Endothelial cell of umbilical vein (primary cell): ENCODE measurements around the gene ABCC2. TPM values are rescaled to one million over a fixed set of nuclear protein-coding genes. Genes with fewer than 3 reads are reported as not detected.

ENCODE experiments used
- BruUV-seq: library from RNA; stranded (reverse); fragments of 400-500 nt; replicated peaks from 2 replicates; lab custom pipeline; 2021; lab: Mats Ljungman, UMichigan
- CTCF ChIA-PET: fragments of 300-600, 350-600 bp; sonication (Branson Sonifier 250); formaldehyde crosslinking; loops from one replicate; lab custom pipeline; 2021; ENCODE audit warnings: antibody characterized with exemption, inconsistent platforms; lab: Charles Lee
- POLR2A ChIA-PET: fragments of 300-600, 350-600 bp; sonication (Branson Sonifier 250); formaldehyde crosslinking; loops from one replicate; lab custom pipeline; 2021; ENCODE audit warnings: antibody characterized with exemption, inconsistent platforms; lab: Charles Lee
- DNase-seq: peaks from one replicate; pipeline ENCODE4 v3.0.0-alpha.2; 2011; ENCODE audit warnings: low read depth, low spot score
- FAIRE-seq: peaks from 2 replicates; lab custom pipeline; 2011; peaks lifted over from hg19 to GRCh38; lab: Jason Lieb, UNC
- H2AFZ ChIP-seq: 2 replicates; pipeline ENCODE4 v1.6.0; 2012; ENCODE audit warnings: low read depth, low read length, control low read depth, inconsistent platforms
- H3K27ac ChIP-seq: 2 replicates; pipeline ENCODE4 v1.5.1; 2011; ENCODE audit warnings: low read depth, mild to moderate bottlenecking, control low read depth, low read length, moderate library complexity; ENCODE audit not compliant: insufficient read depth
- H3K27me3 ChIP-seq, 2 experiments: 2 replicates each; pipeline versions ENCODE4 v1.6.0 to v1.6.1; 2011; ENCODE audit warnings: low read length in 2 of 2, mixed read lengths in 1 of 2; ENCODE audit not compliant: control insufficient read depth in 2 of 2, insufficient read depth in 2 of 2
- H3K36me3 ChIP-seq, 2 experiments: 2 replicates in 1 of 2; 3 replicates in 1 of 2; pipeline ENCODE4 v1.5.1; 2011; ENCODE audit warnings: low read length in 2 of 2, mild to moderate bottlenecking in 1 of 2, moderate library complexity in 1 of 2; ENCODE audit not compliant: control insufficient read depth in 2 of 2, insufficient read depth in 2 of 2; ENCODE audit errors: extremely low read depth in 1 of 2
- H3K4me1 ChIP-seq: 3 replicates; pipeline ENCODE4 v1.5.1; 2011; ENCODE audit warnings: mild to moderate bottlenecking, low read length; ENCODE audit not compliant: control insufficient read depth, insufficient read depth; ENCODE audit errors: extremely low read depth
- H3K4me2 ChIP-seq: 2 replicates; pipeline ENCODE4 v1.6.1; 2011; ENCODE audit warnings: low read length, control low read depth, mixed read lengths; ENCODE audit not compliant: insufficient read depth
- H3K4me3 ChIP-seq, 3 experiments: fragments of 200-600 bp in 1 of 3; sonication (generic), shearing (Covaris generic) in 1 of 3; replicated peaks in 1 of 3; 2 replicates each; pipeline ENCODE4 v1.5.1; 2011 to 2016; ENCODE audit warnings: control low read depth in 3 of 3, low read length in 3 of 3, mild to moderate bottlenecking in 2 of 3, inconsistent platforms in 1 of 3, low read depth in 1 of 3, moderate library complexity in 1 of 3; ENCODE audit not compliant: insufficient read depth in 1 of 3
- H3K79me2 ChIP-seq: 2 replicates; pipeline ENCODE4 v1.6.0; 2012; ENCODE audit warnings: low read length, inconsistent platforms; ENCODE audit not compliant: control insufficient read depth, insufficient read depth
- H3K9ac ChIP-seq: replicated peaks from 2 replicates; pipeline ENCODE3; 2011; ENCODE audit warnings: low read length, control low read depth; ENCODE audit not compliant: insufficient read depth; ENCODE audit errors: extremely low read depth
- H3K9me1 ChIP-seq: replicated peaks from 3 replicates; pipeline ENCODE4 v1.6.0; 2011; ENCODE audit warnings: mild to moderate bottlenecking, low read length; ENCODE audit not compliant: control insufficient read depth, insufficient read depth; ENCODE audit errors: extremely low read depth
- H3K9me3 ChIP-seq: replicated peaks from 2 replicates; pipeline ENCODE4 v1.5.1; 2012; ENCODE audit warnings: low read length, inconsistent platforms; ENCODE audit not compliant: control insufficient read depth, insufficient read depth
- H4K20me1 ChIP-seq: replicated peaks from 2 replicates; pipeline ENCODE3; 2011; ENCODE audit warnings: mild to moderate bottlenecking, low read length; ENCODE audit not compliant: control insufficient read depth, insufficient read depth; ENCODE audit errors: extremely low read depth
- EZH2 ChIP-seq: IDR thresholded peaks from 2 replicates; pipeline ENCODE4 v1.6.1; 2012; ENCODE audit warnings: borderline replicate concordance, low read depth, mild to moderate bottlenecking, moderate library complexity, low read length, inconsistent platforms; ENCODE audit not compliant: severe bottlenecking
- FOS ChIP-seq: IDR thresholded peaks from 2 replicates; pipeline ENCODE4 v1.6.1; 2011; ENCODE audit warnings: mild to moderate bottlenecking, low read length, moderate library complexity, borderline replicate concordance; ENCODE audit not compliant: insufficient read depth
- GATA2 ChIP-seq: IDR thresholded peaks from 2 replicates; pipeline ENCODE4 v1.7.0; 2011; ENCODE audit warnings: low read depth, mild to moderate bottlenecking, moderate library complexity, mixed read lengths, low read length; ENCODE audit not compliant: insufficient read length, insufficient read depth
- JUN ChIP-seq: IDR thresholded peaks from 2 replicates; pipeline ENCODE4 v1.6.1; 2011; ENCODE audit warnings: borderline replicate concordance, low read depth; ENCODE audit not compliant: insufficient read length, insufficient read depth
- MYC ChIP-seq: IDR thresholded peaks from one replicate; pipeline ENCODE4 v1.6.1; 2011; ENCODE audit warnings: mild to moderate bottlenecking, low read depth, low read length
- POLR2A ChIP-seq: IDR thresholded peaks from 2 replicates; pipeline ENCODE4 v1.6.1; 2012; ENCODE audit warnings: low read depth, mild to moderate bottlenecking, control low read depth, low read length
- POLR2AphosphoS5 ChIP-seq: IDR thresholded peaks from 2 replicates; pipeline ENCODE4 v1.6.1; 2012; ENCODE audit warnings: low read depth, mild to moderate bottlenecking, control low read depth, low read length, moderate library complexity; ENCODE audit not compliant: insufficient read depth
- dilution Hi-C: fragments of 300-500 bp; cut with MboI; formaldehyde crosslinking; loops from one replicate; pipeline ENCODE4 v1.15.0; 2019; ENCODE audit warnings: low sequenced_read_pairs; ENCODE audit not compliant: extremely low pct_ligation_motif_present
- intact Hi-C: fragments of 100-400 bp; cut with micrococcal nuclease; formaldehyde crosslinking; loops from one replicate; pipeline ENCODE4 v1.10.0; 2022
- polyA plus RNA-seq, 4 experiments: library from polyadenylated mRNA; depleted of rRNA in 3 of 4; stranded (reverse) in 3 of 4; unstranded in 1 of 4; fragments of >200 nt; gene quantifications; 2 replicates each; pipeline versions ENCODE4 v1.2.1 to v1.2.3, GENCODE V29; 2011 to 2012; ENCODE audit warnings: missing spikeins in 1 of 4
- total RNA-seq: library from RNA; stranded (reverse); gene quantifications from 2 replicates; pipeline ENCODE4 v1.2.3, GENCODE V29; 2021
- TF ChIP-seq, protein P1 (sequence below): IDR thresholded peaks from 2 replicates; pipeline ENCODE4 v1.6.1; 2011; ENCODE audit not compliant: insufficient read depth, insufficient read length
- TF ChIP-seq, protein P2 (sequence below), 2 donors: IDR thresholded peaks; 1 replicate in 1 of 2; 2 replicates in 1 of 2; pipeline ENCODE4 v1.5.1; 2011; ENCODE audit warnings: low read length in 2 of 2, mild to moderate bottlenecking in 2 of 2, moderate library complexity in 2 of 2, control low read depth in 1 of 2, inconsistent platforms in 1 of 2, low read depth in 1 of 2; ENCODE audit not compliant: insufficient read depth in 1 of 2; ENCODE audit errors: extremely low read depth in 1 of 2

The ABCC2 gene
- total and polyA plus RNA-seq, 2 donors (not counting 3 experiments of a cell fraction or from before 2014, with no cell fraction given), result 1.5 to 3.3 TPM

DNA sequence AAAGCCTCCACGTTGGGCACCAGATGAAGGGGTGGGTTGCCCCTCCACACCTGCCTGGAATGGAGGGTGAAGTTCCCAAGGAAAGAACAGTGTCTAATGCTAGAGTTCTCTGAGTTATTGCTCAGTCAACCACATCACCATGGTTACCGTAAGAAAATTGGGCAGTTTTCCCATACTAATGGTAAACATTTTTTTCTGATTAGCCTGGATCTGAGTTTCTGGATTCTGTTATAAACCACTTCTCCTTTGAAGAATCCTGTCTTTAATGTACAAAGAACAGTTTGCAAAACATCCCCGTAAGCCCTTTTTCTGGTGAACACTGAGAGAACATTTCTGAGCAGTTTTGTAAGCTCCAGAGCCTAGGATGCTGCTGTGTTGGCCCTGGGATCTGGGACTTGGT lies 45.5 kb downstream of the ABCC2 start:
- ChIA-PET POLR2A (no interaction called here), CTCF (interaction anchor here (1.2 to 2.3 kb wide), 4 partner anchors 18 to 218 kb away, joined by 3 to 9 read pairs (median 8); partner anchors contain the start of genes COX15 and CUTC)
- no TSS peak for BruUV-seq
- Histone ChIP-seq H3K9ac (no peak overlapping the region), H3K9me1 (no peaks in the 10 kb centered on the region), H2AFZ (no peak overlapping the region), H4K20me1 (no peaks in the 10 kb centered on the region), H3K4me3 (no peak overlapping the region), H3K9me3 (no peaks in the 10 kb centered on the region), H3K27ac (no peak overlapping the region), H3K79me2 (no peaks in the 10 kb centered on the region), H3K36me3 (no peaks in the 10 kb centered on the region), H3K27me3 (no peaks in the 10 kb centered on the region), H3K4me2 (no peak overlapping the region), H3K4me1 (no peaks in the 10 kb centered on the region)
- dilution Hi-C loops (no loop called here), intact Hi-C loops (no loop called here)
- DNase-seq (no peak), FAIRE-seq (no peak)
- TF ChIP-seq FOS (no peak), POLR2AphosphoS5 (no peak), GATA2 (no peak), POLR2A (no peak), JUN (no peak), MYC (no peak), EZH2 (no peak)
- TF ChIP-seq, protein P1, sequence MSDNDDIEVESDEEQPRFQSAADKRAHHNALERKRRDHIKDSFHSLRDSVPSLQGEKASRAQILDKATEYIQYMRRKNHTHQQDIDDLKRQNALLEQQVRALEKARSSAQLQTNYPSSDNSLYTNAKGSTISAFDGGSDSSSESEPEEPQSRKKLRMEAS, result no peak
- TF ChIP-seq, protein P2, sequence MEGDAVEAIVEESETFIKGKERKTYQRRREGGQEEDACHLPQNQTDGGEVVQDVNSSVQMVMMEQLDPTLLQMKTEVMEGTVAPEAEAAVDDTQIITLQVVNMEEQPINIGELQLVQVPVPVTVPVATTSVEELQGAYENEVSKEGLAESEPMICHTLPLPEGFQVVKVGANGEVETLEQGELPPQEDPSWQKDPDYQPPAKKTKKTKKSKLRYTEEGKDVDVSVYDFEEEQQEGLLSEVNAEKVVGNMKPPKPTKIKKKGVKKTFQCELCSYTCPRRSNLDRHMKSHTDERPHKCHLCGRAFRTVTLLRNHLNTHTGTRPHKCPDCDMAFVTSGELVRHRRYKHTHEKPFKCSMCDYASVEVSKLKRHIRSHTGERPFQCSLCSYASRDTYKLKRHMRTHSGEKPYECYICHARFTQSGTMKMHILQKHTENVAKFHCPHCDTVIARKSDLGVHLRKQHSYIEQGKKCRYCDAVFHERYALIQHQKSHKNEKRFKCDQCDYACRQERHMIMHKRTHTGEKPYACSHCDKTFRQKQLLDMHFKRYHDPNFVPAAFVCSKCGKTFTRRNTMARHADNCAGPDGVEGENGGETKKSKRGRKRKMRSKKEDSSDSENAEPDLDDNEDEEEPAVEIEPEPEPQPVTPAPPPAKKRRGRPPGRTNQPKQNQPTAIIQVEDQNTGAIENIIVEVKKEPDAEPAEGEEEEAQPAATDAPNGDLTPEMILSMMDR (IDR thresholded peaks at IDR 0.05; ENCODE audit: extremely low read depth in 1 of 2, insufficient read depth in 1 of 2, low read depth in 1 of 2, low read length in 2 of 2), result no peak
